LNCaP clone FGC (cell line): Measurements from ENCODE around the gene FHL3.

Source experiments
- DNase-seq: peaks from one replicate; pipeline ENCODE4 v3.0.0-alpha.2; 2011; ENCODE audit warnings: low read depth
- H3K4me3 ChIP-seq: 2 replicates; pipeline ENCODE4 v1.5.1; 2011; ENCODE audit warnings: mild to moderate bottlenecking, low read depth, low read length, control low read depth
- TF ChIP-seq, protein P1 (sequence below): IDR thresholded peaks from 2 replicates; pipeline ENCODE4 v1.5.1; 2012; ENCODE audit warnings: mild to moderate bottlenecking; ENCODE audit not compliant: control insufficient read depth, insufficient read depth; ENCODE audit errors: extremely low read depth

Gene FHL3

GRCh38 chr1:38009088-38009840, 4.0 kb upstream of the FHL3 start:
- DNase-seq = no peak
- no peak overlapping the region for H3K4me3 ChIP-seq
- TF ChIP-seq, protein P1, sequence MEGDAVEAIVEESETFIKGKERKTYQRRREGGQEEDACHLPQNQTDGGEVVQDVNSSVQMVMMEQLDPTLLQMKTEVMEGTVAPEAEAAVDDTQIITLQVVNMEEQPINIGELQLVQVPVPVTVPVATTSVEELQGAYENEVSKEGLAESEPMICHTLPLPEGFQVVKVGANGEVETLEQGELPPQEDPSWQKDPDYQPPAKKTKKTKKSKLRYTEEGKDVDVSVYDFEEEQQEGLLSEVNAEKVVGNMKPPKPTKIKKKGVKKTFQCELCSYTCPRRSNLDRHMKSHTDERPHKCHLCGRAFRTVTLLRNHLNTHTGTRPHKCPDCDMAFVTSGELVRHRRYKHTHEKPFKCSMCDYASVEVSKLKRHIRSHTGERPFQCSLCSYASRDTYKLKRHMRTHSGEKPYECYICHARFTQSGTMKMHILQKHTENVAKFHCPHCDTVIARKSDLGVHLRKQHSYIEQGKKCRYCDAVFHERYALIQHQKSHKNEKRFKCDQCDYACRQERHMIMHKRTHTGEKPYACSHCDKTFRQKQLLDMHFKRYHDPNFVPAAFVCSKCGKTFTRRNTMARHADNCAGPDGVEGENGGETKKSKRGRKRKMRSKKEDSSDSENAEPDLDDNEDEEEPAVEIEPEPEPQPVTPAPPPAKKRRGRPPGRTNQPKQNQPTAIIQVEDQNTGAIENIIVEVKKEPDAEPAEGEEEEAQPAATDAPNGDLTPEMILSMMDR = no peak

GRCh38 chr1:38006008-38006828, 904 bp upstream of the FHL3 start:
- TF ChIP-seq, protein P1 = no peak
- peak overlapping the region; percentile 21; the same call in 1 of the 2 replicates for H3K4me3 ChIP-seq
- no peak for DNase-seq

DNA sequence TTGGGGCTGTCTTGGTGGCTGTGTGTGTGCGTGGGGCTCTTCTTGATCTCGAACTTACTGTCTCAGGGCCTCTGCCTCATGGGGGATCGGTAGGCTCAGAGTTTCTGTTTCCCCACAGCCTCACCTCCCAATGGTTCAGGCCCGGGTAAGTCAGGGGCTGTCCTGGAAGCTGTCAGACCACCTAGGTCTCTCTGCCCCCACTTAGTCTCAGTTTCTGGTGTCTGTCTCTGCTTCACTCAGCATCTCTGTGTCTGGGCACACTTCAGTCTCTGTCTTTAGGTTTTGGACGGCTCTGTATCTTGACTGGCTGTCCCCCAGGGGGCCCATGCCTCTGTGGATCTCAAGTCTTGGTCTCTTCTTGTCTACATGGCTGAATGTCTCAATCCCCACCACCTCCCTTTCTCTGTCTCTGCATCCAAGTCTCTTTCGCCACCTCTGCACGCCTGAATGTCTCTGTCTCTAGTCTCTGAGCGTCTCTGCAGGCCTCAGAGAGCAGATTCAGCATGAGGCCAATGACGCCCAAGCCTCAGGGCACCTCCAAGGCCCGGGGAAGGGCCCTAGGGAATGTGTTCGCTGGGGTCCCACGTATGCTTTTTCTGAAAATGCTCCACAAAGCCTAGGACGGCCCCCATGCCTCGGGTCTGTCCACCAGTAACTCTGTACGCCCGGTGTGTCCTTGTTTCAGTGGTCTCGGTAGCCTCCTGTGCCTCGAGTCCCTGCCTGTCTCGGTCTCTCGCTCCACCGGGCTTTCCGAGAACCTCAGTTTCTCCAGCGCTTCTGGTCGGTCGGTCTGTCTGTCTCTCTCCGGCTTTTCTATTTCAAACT, 818 bp downstream of the FHL3 start:
- TF ChIP-seq, protein P1 = no peak
- peak overlapping the region; percentile 49 for H3K4me3 ChIP-seq
- no peak for DNase-seq

GRCh38 chr1:38003261-38004250, 1.8 kb downstream of the FHL3 start:
- H3K4me3 ChIP-seq = no peak overlapping the region
- TF ChIP-seq, protein P1 = no peak
- DNase-seq = no peak

- H3K4me3 ChIP-seq = no peak overlapping the region
- DNase-seq = no peak
- TF ChIP-seq, protein P1 = no peak
These were observed 4.5 kb downstream of the FHL3 start for GRCh38 chr1:38000529-38001455.
